Ectodermal cell (in vitro differentiated cells): ENCODE measurements around the gene DHCR7.

Experiments
- H3K27ac ChIP-seq: 2 replicates; pipeline ENCODE4 v1.7.0; 2013; ENCODE audit warnings: mild to moderate bottlenecking, low read depth, low read length; ENCODE audit not compliant: insufficient read depth, poor library complexity, severe bottlenecking
- H3K27me3 ChIP-seq: 2 replicates; pipeline ENCODE4 v1.7.0; 2013; ENCODE audit warnings: mild to moderate bottlenecking, low read length; ENCODE audit not compliant: insufficient read depth, control insufficient read depth, poor library complexity, severe bottlenecking
- H3K36me3 ChIP-seq: one replicate; pipeline ENCODE4 v1.7.0; 2013; ENCODE audit warnings: low read length; ENCODE audit not compliant: control insufficient read depth, insufficient read depth
- H3K4me1 ChIP-seq: one replicate; pipeline ENCODE4 v1.7.0; 2013; ENCODE audit warnings: low read length; ENCODE audit not compliant: control insufficient read depth, insufficient read depth
- H3K4me3 ChIP-seq: 2 replicates; pipeline ENCODE4 v1.7.0; 2013; ENCODE audit warnings: low read depth, low read length, control low read depth; ENCODE audit not compliant: insufficient read depth
- H3K9me3 ChIP-seq: 2 replicates; pipeline ENCODE4 v1.7.0; 2013; ENCODE audit warnings: mild to moderate bottlenecking, low read length, moderate library complexity; ENCODE audit not compliant: control insufficient read depth
- WGBS, 2 experiments: methylation state at CpG; one replicate each; pipeline ENCODE4 v1.1.7; 2013; ENCODE audit warnings: missing lambda C conversion rate in 2 of 2; 5-methylcytosine and 5-hydroxymethylcytosine counted together

DHCR7 gene

DNA sequence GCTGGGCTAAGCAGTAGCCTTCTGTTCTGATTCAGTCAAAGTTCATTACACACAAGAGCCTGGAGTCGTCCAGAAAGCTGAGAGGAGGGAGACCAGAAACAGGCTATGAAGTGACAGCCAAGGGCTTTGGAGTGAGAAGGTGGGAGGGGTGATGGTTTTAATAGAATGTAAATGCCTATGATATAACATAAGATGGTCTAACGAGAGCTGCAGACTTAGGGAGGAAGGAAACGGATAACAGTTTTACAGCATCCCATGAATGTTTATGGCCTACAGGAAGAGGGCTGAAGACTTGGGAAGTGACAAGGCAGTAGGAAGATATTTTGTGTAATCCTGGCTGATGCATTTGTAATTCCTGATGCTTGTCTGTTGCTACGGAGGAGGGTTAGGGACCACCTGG lies 62.0 kb downstream of the DHCR7 start:
- Histone ChIP-seq H3K27ac (no peak overlapping the region), H3K27me3 (peaks cover 3% of the 10 kb centered on the region), H3K4me1 (no peaks in the 10 kb centered on the region), H3K9me3 (no peaks in the 10 kb centered on the region), H3K36me3 (no peaks in the 10 kb centered on the region), H3K4me3 (no peak overlapping the region)
- 82 to 87% methylated on average over 4 of the region's 4 CpGs for WGBS, 2 experiments

DNA sequence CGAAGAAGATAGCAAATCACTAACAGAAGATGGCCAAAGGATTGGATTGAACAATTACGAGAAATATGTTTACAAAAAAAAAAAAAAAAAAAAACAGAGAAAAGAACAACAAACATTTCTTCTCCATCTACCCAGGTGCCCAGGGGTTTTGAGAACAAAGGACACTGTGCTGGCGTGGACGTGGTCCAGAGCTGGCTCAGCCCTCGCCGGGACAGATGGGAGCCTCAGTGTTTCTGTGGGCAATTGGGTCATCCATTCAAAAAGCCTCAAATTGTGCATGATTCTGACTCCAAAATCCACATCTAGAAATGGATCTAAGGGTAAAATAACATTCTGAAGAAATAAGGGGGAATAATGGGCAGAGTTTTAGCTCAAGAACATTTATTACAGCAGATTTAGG lies 63.1 kb downstream of the DHCR7 start:
- H3K27ac ChIP-seq = no peak overlapping the region
- no peak overlapping the region for H3K4me3 ChIP-seq
- peaks cover 3% of the 10 kb centered on the region for H3K27me3 ChIP-seq
- 86 to 90% methylated on average over 4 of the region's 6 CpGs for WGBS, 2 experiments
- no peaks in the 10 kb centered on the region for H3K36me3 ChIP-seq
- no peaks in the 10 kb centered on the region for H3K4me1 ChIP-seq
- H3K9me3 ChIP-seq = no peaks in the 10 kb centered on the region

DNA sequence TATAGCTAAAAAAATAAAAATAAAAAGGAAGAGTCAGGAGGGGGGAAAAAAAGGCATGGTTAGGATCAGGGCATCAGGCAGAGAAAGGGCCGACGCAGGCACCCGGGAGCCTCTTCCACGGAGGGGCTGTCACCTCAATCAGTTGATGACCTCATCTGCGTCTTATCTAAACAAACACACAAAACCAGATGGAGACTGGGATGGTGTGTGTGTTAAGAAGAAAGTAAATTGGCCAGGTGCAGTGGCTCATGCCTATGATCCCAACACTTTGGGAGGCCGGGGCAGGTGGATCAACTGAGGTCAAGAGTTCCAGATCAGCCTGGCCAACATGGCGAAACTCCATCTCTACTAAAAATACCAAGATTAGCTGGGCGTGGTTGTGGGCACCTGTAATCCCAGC lies 63.6 kb downstream of the DHCR7 start:
- H3K27ac ChIP-seq = no peak overlapping the region
- peaks cover 3% of the 10 kb centered on the region for H3K27me3 ChIP-seq
- H3K36me3 ChIP-seq = no peaks in the 10 kb centered on the region
- H3K4me1 ChIP-seq = no peaks in the 10 kb centered on the region
- no peaks in the 10 kb centered on the region for H3K9me3 ChIP-seq
- WGBS, 2 experiments = 91 to 93% methylated on average over 7 to 8 of the region's 8 CpGs
- H3K4me3 ChIP-seq = no peak overlapping the region
